IMR-90 (cell line): ENCODE data around the gene BTBD6. TPM values are rescaled to one million over a fixed set of nuclear protein-coding genes. Genes with fewer than 3 reads are reported as not detected.

Experiments
- ATAC-seq: fragments of 200-7000 bp; cut with Tn5 transposase; 2 replicates; pipeline ENCODE4 v1.9.1; 2020; ENCODE audit warnings: low read depth, mild to moderate bottlenecking, moderate library complexity
- BruUV-seq: library from RNA; stranded (reverse); fragments of 400-500 nt; replicated peaks from 2 replicates; lab custom pipeline; 2021; lab: Mats Ljungman, UMichigan
- CTCF ChIA-PET: fragments of 300-600 bp; formaldehyde crosslinking; extraction: SDS; loops from one replicate; lab custom pipeline; 2021; ENCODE audit warnings: antibody characterized with exemption; lab: Yijun Ruan, JAX
- POLR2A ChIA-PET: fragments of 300-600 bp; sonication (Branson Sonifier 250); formaldehyde crosslinking; loops from one replicate; lab custom pipeline; 2022; ENCODE audit warnings: antibody characterized with exemption; ENCODE audit not compliant: unreplicated experiment; lab: Charles Lee
- DNase-seq: peaks from one replicate; pipeline ENCODE4 v3.0.0; 2013
- H2AFZ ChIP-seq: replicated peaks from 2 replicates; pipeline ENCODE3; 2013; ENCODE audit warnings: low read length, mild to moderate bottlenecking; ENCODE audit not compliant: poor library complexity
- H2AK5ac ChIP-seq: 2 replicates; pipeline ENCODE4 v1.6.1; 2013; ENCODE audit warnings: low read depth, low read length, inconsistent platforms
- H2AK9ac ChIP-seq: replicated peaks from 2 replicates; pipeline ENCODE3; 2013; ENCODE audit warnings: mild to moderate bottlenecking, low read depth, low read length, moderate library complexity; ENCODE audit not compliant: poor library complexity
- H2BK120ac ChIP-seq: 2 replicates; pipeline ENCODE4 v1.6.1; 2013; ENCODE audit warnings: low read depth, low read length, inconsistent platforms
- H2BK15ac ChIP-seq: 3 replicates; pipeline ENCODE4 v1.6.1; 2013; ENCODE audit warnings: low read depth, low read length, inconsistent platforms
- H2BK20ac ChIP-seq: 2 replicates; pipeline ENCODE4 v1.6.1; 2013; ENCODE audit warnings: low read depth, mild to moderate bottlenecking, inconsistent platforms, low read length, moderate library complexity
- H2BK5ac ChIP-seq: 2 replicates; pipeline ENCODE4 v1.6.1; 2013; ENCODE audit warnings: mild to moderate bottlenecking, low read depth, low read length, inconsistent platforms; ENCODE audit not compliant: poor library complexity, severe bottlenecking
- H3K14ac ChIP-seq: replicated peaks from 2 replicates; pipeline ENCODE4 v1.6.1; 2013; ENCODE audit warnings: low read depth, low read length, inconsistent platforms
- H3K18ac ChIP-seq: 2 replicates; pipeline ENCODE4 v1.6.1; 2013; ENCODE audit warnings: low read depth, low read length, control low read depth
- H3K23ac ChIP-seq: 2 replicates; pipeline ENCODE4 v1.6.1; 2013; ENCODE audit warnings: low read depth, low read length, inconsistent platforms
- H3K27ac ChIP-seq: 2 replicates; pipeline ENCODE4 v1.5.1; 2013; ENCODE audit warnings: mild to moderate bottlenecking, control low read depth, low read length; ENCODE audit not compliant: insufficient read depth
- H3K27me3 ChIP-seq: 2 replicates; pipeline ENCODE4 v1.6.1; 2013; ENCODE audit warnings: low read length; ENCODE audit not compliant: control insufficient read depth, insufficient read depth
- H3K36me3 ChIP-seq: 2 replicates; pipeline ENCODE4 v1.6.1; 2013; ENCODE audit warnings: low read length, mixed read lengths; ENCODE audit not compliant: control insufficient read depth, insufficient read depth
- H3K4ac ChIP-seq: 2 replicates; pipeline ENCODE4 v1.6.1; 2013; ENCODE audit warnings: low read depth, low read length, inconsistent platforms
- H3K4me1 ChIP-seq: 2 replicates; pipeline ENCODE4 v1.6.1; 2013; ENCODE audit warnings: low read length, mixed read lengths; ENCODE audit not compliant: control insufficient read depth, insufficient read depth
- H3K4me2 ChIP-seq: 2 replicates; pipeline ENCODE4 v1.6.1; 2013; ENCODE audit warnings: low read depth, mild to moderate bottlenecking, control low read depth, low read length, moderate library complexity
- H3K4me3 ChIP-seq: 2 replicates; pipeline ENCODE4 v1.5.1; 2013; ENCODE audit warnings: low read depth, mild to moderate bottlenecking, control low read depth, low read length, moderate library complexity; ENCODE audit not compliant: insufficient read depth
- H3K56ac ChIP-seq: 2 replicates; pipeline ENCODE4 v1.6.1; 2013; ENCODE audit warnings: low read length, inconsistent platforms; ENCODE audit not compliant: insufficient read depth; ENCODE audit errors: extremely low read depth
- H3K79me1 ChIP-seq, 2 experiments: 2 replicates each; pipeline ENCODE4 v1.6.1; 2013; ENCODE audit warnings: low read length in 2 of 2, inconsistent platforms in 1 of 2, low read depth in 1 of 2
- H3K9ac ChIP-seq: 2 replicates; pipeline ENCODE4 v1.6.1; 2013; ENCODE audit warnings: low read depth, low read length, control low read depth
- H3K9me1 ChIP-seq: 2 replicates; pipeline ENCODE4 v1.6.1; 2013; ENCODE audit warnings: low read length, inconsistent platforms; ENCODE audit not compliant: insufficient read depth
- H3K9me3 ChIP-seq: 2 replicates; pipeline ENCODE4 v1.6.1; 2013; ENCODE audit warnings: low read length; ENCODE audit not compliant: control insufficient read depth, insufficient read depth
- H4K20me1 ChIP-seq: 2 replicates; pipeline ENCODE4 v1.6.1; 2013; ENCODE audit warnings: low read length, inconsistent platforms; ENCODE audit not compliant: insufficient read depth
- H4K5ac ChIP-seq: 2 replicates; pipeline ENCODE4 v1.6.1; 2013; ENCODE audit warnings: mild to moderate bottlenecking, low read depth, low read length, control low read depth
- H4K8ac ChIP-seq, 2 experiments: 2 replicates each; pipeline ENCODE4 v1.6.1; 2013; ENCODE audit warnings: low read depth in 2 of 2, low read length in 2 of 2, control low read depth in 1 of 2, inconsistent platforms in 1 of 2
- H4K91ac ChIP-seq: 2 replicates; pipeline ENCODE4 v1.6.1; 2013; ENCODE audit warnings: low read depth, low read length, inconsistent platforms; ENCODE audit not compliant: insufficient read depth
- CHD1 ChIP-seq: IDR thresholded peaks from 2 replicates; pipeline ENCODE4 v1.6.1; 2012; ENCODE audit warnings: low read depth, low read length, improper control_type of control experiment
- MAFK ChIP-seq: IDR thresholded peaks from 2 replicates; pipeline ENCODE4 v1.6.1; 2012; ENCODE audit warnings: low read depth, low read length, improper control_type of control experiment
- NFE2L2 ChIP-seq: fragments of 150-350 bp; IDR thresholded peaks from 2 replicates; pipeline ENCODE4 v1.6.1; 2016; ENCODE audit warnings: low read depth, mild to moderate bottlenecking, low read length
- WGBS, 2 experiments: methylation state at CpG; one replicate each; pipeline versions ENCODE4 v1.1.5 to v1.1.7; 2013; ENCODE audit warnings: missing lambda C conversion rate in 2 of 2; ENCODE audit not compliant: insufficient read length in 1 of 2; ENCODE audit errors: extremely low coverage in 2 of 2; 5-methylcytosine and 5-hydroxymethylcytosine counted together
- dilution Hi-C: fragments of 300-500 bp; cut with HindIII; formaldehyde crosslinking; loops from one replicate; pipeline ENCODE4 v1.14.3; 2018; ENCODE audit warnings: low sequenced_read_pairs; ENCODE audit not compliant: unreplicated experiment
- in situ Hi-C: fragments of 300-500 bp; cut with MboI; formaldehyde crosslinking; loops from 3 replicates; pipeline ENCODE4 v1.14.3; 2019; ENCODE audit warnings: low sequenced_read_pairs, inconsistent platforms, mixed read lengths
- intact Hi-C: fragments of 100-400 bp; cut with micrococcal nuclease; formaldehyde crosslinking; loops from 2 replicates; pipeline ENCODE4 v1.10.0; 2022
- polyA plus RNA-seq, 3 experiments: library from polyadenylated mRNA; depleted of rRNA; stranded (reverse); fragments of >200 nt; gene quantifications; 2 replicates each; pipeline ENCODE4 v1.2.3, GENCODE V29; 2012; ENCODE audit warnings: low replicate concordance in 1 of 3
- total RNA-seq: library from RNA; depleted of rRNA; stranded (reverse); fragments of >200 nt; gene quantifications from 2 replicates; pipeline ENCODE4 v1.2.3, GENCODE V29; 2012

BTBD6 gene
- total and polyA plus RNA-seq, 2 of the 4 experiments (the other 2 are of a cell fraction) = 33.9 to 43.9 TPM

DNA sequence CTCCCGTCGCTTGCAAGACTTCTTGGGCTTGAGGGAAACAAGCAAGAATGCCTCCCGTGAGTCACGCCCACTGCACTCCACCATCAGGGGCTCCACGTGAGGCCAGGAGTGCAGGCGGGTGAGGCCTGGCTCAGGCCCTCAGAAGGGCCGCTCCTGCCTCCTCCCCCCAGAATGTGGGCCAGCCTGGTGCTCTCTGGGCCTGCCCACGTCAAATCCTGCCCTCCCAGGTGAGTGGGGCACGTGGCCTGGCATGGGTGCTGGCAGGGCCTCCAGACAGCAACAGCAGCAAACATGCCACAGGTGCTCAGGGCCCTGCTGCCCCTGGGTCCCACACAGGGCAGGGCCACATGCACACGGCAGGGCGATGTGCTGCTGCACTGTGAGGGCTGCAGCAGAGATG lies 30.6 kb upstream of the BTBD6 start:
- peaks cover 9 to 19% of the 10 kb centered on the region in 2 experiments; a peak in 3 of 4 replicates for H3K79me1 ChIP-seq
- H3K9me3 ChIP-seq = no peaks in the 10 kb centered on the region
- TF ChIP-seq CHD1 = no peak
- TF ChIP-seq MAFK = no peak
- no peak for TF ChIP-seq NFE2L2
- peaks cover 10% of the 10 kb centered on the region for H3K9me1 ChIP-seq
- CTCF ChIA-PET = no interaction called here
- H2BK20ac ChIP-seq = no peak overlapping the region
- H3K4ac ChIP-seq = no peak overlapping the region
- POLR2A ChIA-PET = no interaction called here
- intact Hi-C loops (no loop called here), dilution Hi-C loops (no loop called here), in situ Hi-C loops (no loop called here)
- no peak for DNase-seq
- H3K27me3 ChIP-seq = no peaks in the 10 kb centered on the region
- peaks cover 52% of the 10 kb centered on the region for H3K36me3 ChIP-seq
- H2BK5ac ChIP-seq = no peak overlapping the region
- no peak overlapping the region for H3K23ac ChIP-seq
- 95% methylated on average over 4 of the region's 11 CpGs; no CpG with 5 or more reads in 1 of the 2 experiments for WGBS, 2 experiments
- no peak overlapping the region for H3K14ac ChIP-seq
- ATAC-seq = no peak
- no peak overlapping the region for H3K4me3 ChIP-seq
- no peak overlapping the region for H3K56ac ChIP-seq
- H2BK15ac ChIP-seq = no peak overlapping the region
- peaks cover 2% of the 10 kb centered on the region; the same call in 1 of the 2 replicates for H3K4me1 ChIP-seq
- H3K4me2 ChIP-seq = no peak overlapping the region
- peaks cover 14% of the 10 kb centered on the region for H4K20me1 ChIP-seq
- H2BK120ac ChIP-seq = no peak overlapping the region
- no peak overlapping the region for H2AFZ ChIP-seq
- no TSS peak for BruUV-seq
- no peak overlapping the region for H4K8ac ChIP-seq
- H4K5ac ChIP-seq = no peak overlapping the region
- no peak overlapping the region for H3K9ac ChIP-seq
- H3K18ac ChIP-seq = no peak overlapping the region
- no peak overlapping the region for H2AK5ac ChIP-seq
- H3K27ac ChIP-seq = no peak overlapping the region
- no peak overlapping the region for H4K91ac ChIP-seq
- no peak overlapping the region for H2AK9ac ChIP-seq
